Activated CD4-positive, CD25-positive, alpha-beta regulatory T cell (primary cell): ENCODE results near the gene ZNF609.

Experiments used
- DNase-seq, 4 experiments: peaks; one replicate each; lab custom pipeline; 2025; lab: John Stamatoyannopoulos, UW

ZNF609 gene

GRCh38 chr15:64695561-64695992 lies 235.2 kb downstream of the ZNF609 start:
- DNase-seq = no peak

- DNase-seq = no peak
These were observed 236.1 kb downstream of the ZNF609 start for GRCh38 chr15:64696481-64696880.

GRCh38 chr15:64697911-64698369 lies 237.6 kb downstream of the ZNF609 start:
- DNase-seq = peak in 1 of 4 experiments; percentile 4

GRCh38 chr15:64698823-64699222 lies 238.4 kb downstream of the ZNF609 start:
- no peak for DNase-seq

GRCh38 chr15:64699751-64700388 lies 239.5 kb downstream of the ZNF609 start:
- no peak for DNase-seq

- DNase-seq = no peak
These were observed 240.7 kb downstream of the ZNF609 start for GRCh38 chr15:64701051-64701450.

- DNase-seq = no peak
These were observed 241.3 kb downstream of the ZNF609 start for GRCh38 chr15:64701482-64702184.

- peak; percentile 92 to 95 (median 94) for DNase-seq
These were observed 242.6 kb downstream of the ZNF609 start for GRCh38 chr15:64702816-64703631.

GRCh38 chr15:64703632-64703959 lies 243.2 kb downstream of the ZNF609 start:
- no peak for DNase-seq

- no peak for DNase-seq
These were observed 244.6 kb downstream of the ZNF609 start for GRCh38 chr15:64705006-64705405.

GRCh38 chr15:64706011-64706911 lies 245.9 kb downstream of the ZNF609 start:
- DNase-seq = no peak

GRCh38 chr15:64710676-64711428 lies 250.5 kb downstream of the ZNF609 start:
- no peak for DNase-seq

GRCh38 chr15:64712353-64712752 lies 252.0 kb downstream of the ZNF609 start:
- no peak for DNase-seq

GRCh38 chr15:64713592-64713991 lies 253.2 kb downstream of the ZNF609 start:
- no peak for DNase-seq

GRCh38 chr15:64716452-64716851 lies 256.1 kb downstream of the ZNF609 start:
- DNase-seq = no peak

GRCh38 chr15:64717130-64717529 lies 256.8 kb downstream of the ZNF609 start:
- no peak for DNase-seq

- DNase-seq = no peak
These were observed 257.5 kb downstream of the ZNF609 start for GRCh38 chr15:64717735-64718495.

GRCh38 chr15:64720188-64720587 lies 259.8 kb downstream of the ZNF609 start:
- no peak for DNase-seq

GRCh38 chr15:64730151-64730550 lies 269.8 kb downstream of the ZNF609 start:
- DNase-seq = no peak
